ENCODE data around the gene OTULIN. TPM values are rescaled to one million over a fixed set of nuclear protein-coding genes. Genes with fewer than 3 reads are reported as not detected.
A peak's percentile ranks its signal among the peaks of the same experiment; 100 is the strongest.

The OTULIN gene
- total RNA-seq, 4 donors from 2014 or later = 23.9 to 38.6 (median 34.5) TPM

GRCh38 chr5:14693070-14693469, 28.6 kb downstream of the OTULIN start:
- 96 to 99% methylated on average over 2 to 5 of the region's 5 CpGs for WGBS, 2 donors
- no peak for TF ChIP-seq CTCF (IDR thresholded peaks at IDR 0.05)
- no peak for TF ChIP-seq POLR2A (IDR thresholded peaks at IDR 0.05)
- Histone ChIP-seq H3K4me3 (no peak overlapping the region), H3K36me3 (peaks cover 20 to 100% (median 30%) of the 10 kb centered on the region in 3 donors), H3K27me3 (no peaks in the 10 kb centered on the region), H3K27ac (no peak overlapping the region), H3K4me1 (peaks cover 0 to 25% (median 0%) of the 10 kb centered on the region in 3 donors), H3K9me3 (peaks cover 0 to 8% (median 5%) of the 10 kb centered on the region in 3 donors)
- DNase-seq = no peak
- intact Hi-C loops (cut with DNase I) = no loop called here

DNA sequence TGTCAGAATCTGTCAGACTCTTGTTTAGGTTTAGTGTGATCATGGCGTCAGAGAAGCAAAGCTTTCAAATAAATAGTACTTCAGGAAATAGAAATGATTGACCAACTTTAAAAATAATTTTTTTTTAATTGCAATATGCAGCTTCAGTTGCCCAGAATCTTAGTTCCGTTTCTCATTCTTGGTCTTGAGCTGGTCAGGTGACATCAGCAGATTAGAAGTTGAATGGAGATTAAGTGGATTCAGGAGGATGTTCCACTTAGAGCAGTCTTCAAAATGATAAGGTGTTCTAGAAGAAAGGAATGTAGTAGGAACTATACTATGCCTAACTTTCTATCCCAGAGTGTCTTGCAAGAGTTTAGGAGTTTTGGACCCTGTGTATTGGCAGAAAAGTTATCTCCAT, 30.6 kb downstream of the OTULIN start:
- H3K9me3 ChIP-seq = peaks cover 0 to 6% (median 2%) of the 10 kb centered on the region in 3 donors
- peaks cover 0 to 26% (median 0%) of the 10 kb centered on the region in 3 donors for H3K4me1 ChIP-seq
- intact Hi-C loops (cut with DNase I) = no loop called here
- no peak for TF ChIP-seq POLR2A (IDR thresholded peaks at IDR 0.05)
- TF ChIP-seq CTCF (IDR thresholded peaks at IDR 0.05) = no peak
- 78 to 87% methylated on average over 2 of the region's 2 CpGs for WGBS, 2 donors
- H3K36me3 ChIP-seq = peaks cover 12 to 100% (median 19%) of the 10 kb centered on the region in 3 donors
- H3K4me3 ChIP-seq = no peak overlapping the region
- H3K27ac ChIP-seq = no peak overlapping the region
- DNase-seq = no peak
- H3K27me3 ChIP-seq = no peaks in the 10 kb centered on the region

DNA sequence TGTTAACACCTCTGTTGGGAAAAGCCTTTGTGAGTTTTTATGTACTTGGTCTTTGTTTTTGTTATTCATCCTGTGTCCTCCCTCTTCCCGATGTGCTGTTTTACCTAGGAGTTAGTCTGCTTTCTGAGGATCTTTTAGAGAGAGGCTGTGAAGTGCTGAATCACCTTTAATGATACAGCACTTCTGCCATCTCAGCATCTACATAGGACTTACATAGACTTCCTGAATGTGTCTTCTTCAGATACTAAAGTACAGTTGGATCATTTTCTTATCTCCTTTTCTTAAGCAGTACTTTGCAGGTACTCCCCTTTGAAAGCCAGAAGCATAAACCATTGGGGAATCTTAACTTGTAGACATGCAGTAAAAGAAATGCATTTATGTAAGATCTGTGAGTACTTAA, 31.5 kb downstream of the OTULIN start:
- TF ChIP-seq CTCF (IDR thresholded peaks at IDR 0.05) (no peak), POLR2A (IDR thresholded peaks at IDR 0.05) (no peak)
- Histone ChIP-seq H3K27me3 (no peaks in the 10 kb centered on the region), H3K9me3 (no peaks in the 10 kb centered on the region), H3K36me3 (peaks cover 7 to 100% (median 10%) of the 10 kb centered on the region in 3 donors), H3K4me3 (no peak overlapping the region), H3K4me1 (peaks cover 0 to 35% (median 4%) of the 10 kb centered on the region in 3 donors), H3K27ac (peak overlapping the region in 1 of 4 donors; percentile 30)
- intact Hi-C loops (cut with DNase I) = no loop called here
- 42 to 69% methylated on average over 1 of the region's 1 CpG for WGBS, 2 donors
- DNase-seq = no peak

GRCh38 chr5:14696851-14697250, 32.3 kb downstream of the OTULIN start:
- no peaks in the 10 kb centered on the region for H3K27me3 ChIP-seq
- no peak for TF ChIP-seq POLR2A (IDR thresholded peaks at IDR 0.05)
- no peak for TF ChIP-seq CTCF (IDR thresholded peaks at IDR 0.05)
- H3K27ac ChIP-seq = no peak overlapping the region
- H3K4me3 ChIP-seq = no peak overlapping the region
- DNase-seq = no peak
- no peaks in the 10 kb centered on the region for H3K9me3 ChIP-seq
- intact Hi-C loops (cut with DNase I) = no loop called here
- WGBS, 2 donors = 86 to 96% methylated on average over 3 of the region's 3 CpGs
- peaks cover 5 to 43% (median 11%) of the 10 kb centered on the region in 3 donors for H3K4me1 ChIP-seq
- H3K36me3 ChIP-seq = peaks cover 7 to 97% (median 7%) of the 10 kb centered on the region in 3 donors

GRCh38 chr5:14698495-14698894, 34.0 kb downstream of the OTULIN start:
- Histone ChIP-seq H3K36me3 (peaks cover 7 to 80% (median 7%) of the 10 kb centered on the region in 3 donors), H3K27me3 (no peaks in the 10 kb centered on the region), H3K4me3 (no peak overlapping the region), H3K27ac (no peak overlapping the region), H3K9me3 (no peaks in the 10 kb centered on the region), H3K4me1 (peaks cover 6 to 60% (median 17%) of the 10 kb centered on the region in 3 donors)
- intact Hi-C loops (cut with DNase I) = no loop called here
- TF ChIP-seq CTCF (IDR thresholded peaks at IDR 0.05) (no peak), POLR2A (IDR thresholded peaks at IDR 0.05) (no peak)
- DNase-seq = no peak
- WGBS, 2 donors = 56 to 83% methylated on average over 1 of the region's 1 CpG

All from esophagus squamous epithelium (tissue), 5 donors.